ENCODE data around the gene SWT1. TPM values are rescaled to one million over a fixed set of nuclear protein-coding genes. Genes with fewer than 3 reads are reported as not detected.

Gene SWT1
- total RNA-seq, 1 experiment from 2014 or later = 2.7 TPM

DNA sequence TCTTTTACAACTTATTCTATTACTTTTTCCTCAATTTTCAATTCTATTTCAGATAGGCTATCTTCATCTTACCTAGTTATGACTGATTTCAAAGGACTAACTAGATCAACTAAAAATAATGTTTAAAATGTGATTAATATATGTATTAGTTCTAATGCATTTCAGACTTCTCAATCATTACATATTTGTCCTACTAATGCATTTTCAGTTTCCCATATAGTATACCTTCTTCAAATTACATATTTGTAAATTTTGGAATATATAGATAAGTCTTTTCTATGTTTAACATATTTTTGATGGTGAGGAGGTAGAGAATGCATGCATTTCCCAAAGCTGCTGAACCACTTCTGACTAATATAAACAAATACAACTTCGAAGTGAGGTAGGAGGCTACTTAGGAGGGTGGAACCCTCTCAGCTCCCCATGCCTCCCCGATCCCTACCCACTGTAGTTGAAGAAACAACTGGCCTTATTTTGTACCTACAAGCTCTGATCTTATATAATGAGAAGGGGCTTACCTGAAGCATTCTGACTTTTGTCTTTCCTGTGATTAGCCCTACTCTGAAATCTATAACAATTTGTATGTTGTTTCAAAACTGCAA is 2.0 kb upstream of the SWT1 start:
- POLR2A ChIA-PET = interaction anchor here (0.8 kb wide), 1 partner anchor 162 kb away, joined by 4 read pairs; the partner anchor contains the start of gene IVNS1ABP
- Mint-ChIP-seq H3K27me3 (ENCODE audit: insufficient read depth, unreplicated experiment) (no peaks in the 10 kb centered on the region), H3K27ac (ENCODE audit: unreplicated experiment) (no peak overlapping the region), H3K9me3 (ENCODE audit: unreplicated experiment) (no peaks in the 10 kb centered on the region), H3K4me1 (ENCODE audit: low read depth, unreplicated experiment) (peaks cover 7% of the 10 kb centered on the region), H3K4me3 (ENCODE audit: unreplicated experiment) (no peak overlapping the region), H3K36me3 (ENCODE audit: insufficient read depth, unreplicated experiment) (no peaks in the 10 kb centered on the region)
- BruUV-seq (replicated peaks) = no TSS peak
- Histone ChIP-seq H3K36me3 (ENCODE audit: control insufficient read depth, insufficient read depth, low read length) (no peaks in the 10 kb centered on the region), H3K4me1 (peaks cover 13% of the 10 kb centered on the region; the same call in 1 of the 2 replicates), H3K4me3 (ENCODE audit: low read depth, low read length) (no peak overlapping the region), H3K9me3 (no peaks in the 10 kb centered on the region), H3K27me3 (replicated peaks; ENCODE audit: control insufficient read depth, insufficient read depth, low read length) (no peaks in the 10 kb centered on the region)
- DNase-seq = no peak
- CTCF ChIA-PET = no interaction called here
- TF ChIP-seq, protein P1, sequence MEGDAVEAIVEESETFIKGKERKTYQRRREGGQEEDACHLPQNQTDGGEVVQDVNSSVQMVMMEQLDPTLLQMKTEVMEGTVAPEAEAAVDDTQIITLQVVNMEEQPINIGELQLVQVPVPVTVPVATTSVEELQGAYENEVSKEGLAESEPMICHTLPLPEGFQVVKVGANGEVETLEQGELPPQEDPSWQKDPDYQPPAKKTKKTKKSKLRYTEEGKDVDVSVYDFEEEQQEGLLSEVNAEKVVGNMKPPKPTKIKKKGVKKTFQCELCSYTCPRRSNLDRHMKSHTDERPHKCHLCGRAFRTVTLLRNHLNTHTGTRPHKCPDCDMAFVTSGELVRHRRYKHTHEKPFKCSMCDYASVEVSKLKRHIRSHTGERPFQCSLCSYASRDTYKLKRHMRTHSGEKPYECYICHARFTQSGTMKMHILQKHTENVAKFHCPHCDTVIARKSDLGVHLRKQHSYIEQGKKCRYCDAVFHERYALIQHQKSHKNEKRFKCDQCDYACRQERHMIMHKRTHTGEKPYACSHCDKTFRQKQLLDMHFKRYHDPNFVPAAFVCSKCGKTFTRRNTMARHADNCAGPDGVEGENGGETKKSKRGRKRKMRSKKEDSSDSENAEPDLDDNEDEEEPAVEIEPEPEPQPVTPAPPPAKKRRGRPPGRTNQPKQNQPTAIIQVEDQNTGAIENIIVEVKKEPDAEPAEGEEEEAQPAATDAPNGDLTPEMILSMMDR (IDR thresholded peaks at IDR 0.05; ENCODE audit: insufficient read depth in 1 of 2, low read depth in 1 of 2, low read length in 1 of 2, severe bottlenecking in 1 of 2, unreplicated experiment in 1 of 2) = no peak
- intact Hi-C loops (cut with micrococcal nuclease; ENCODE audit: unreplicated experiment) = loop anchor here (5.0 kb wide), 3 partner anchors 108 to 398 kb away; partner anchors contain the start of gene RNF2

DNA sequence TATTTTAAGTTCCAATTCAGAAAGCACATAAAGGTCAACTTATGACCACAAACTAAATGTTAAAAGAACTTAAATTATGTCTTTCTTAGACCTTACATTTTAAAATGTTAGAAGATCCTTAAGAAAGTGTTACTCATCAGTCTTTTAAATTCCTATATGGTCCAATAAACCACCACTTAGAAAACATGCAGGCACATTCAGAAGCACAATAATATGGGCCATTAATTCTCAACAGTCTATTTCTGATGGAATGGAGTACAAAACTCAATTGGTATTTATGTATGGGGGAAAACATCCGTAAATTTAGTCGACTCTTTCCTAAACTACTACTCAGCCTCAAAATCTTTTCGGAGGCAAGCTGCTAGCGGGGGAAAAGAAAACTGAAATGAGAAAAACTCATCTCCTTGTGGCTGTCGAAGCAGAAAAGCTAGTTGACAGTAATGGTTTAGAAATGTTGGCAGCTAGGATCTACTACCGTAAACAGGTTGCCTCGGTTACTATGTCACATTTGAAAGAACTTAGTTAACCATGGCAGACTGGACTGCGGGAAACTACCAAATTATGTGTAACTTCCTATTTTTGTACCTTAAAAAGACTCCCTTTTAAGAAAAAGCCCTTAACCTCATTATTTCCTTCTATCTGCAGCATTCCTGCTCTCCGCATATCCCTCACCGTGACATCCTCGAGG is 1.2 kb upstream of the SWT1 start:
- H3K4me1 Mint-ChIP-seq (ENCODE audit: low read depth, unreplicated experiment) = peaks cover 7% of the 10 kb centered on the region
- no peaks in the 10 kb centered on the region for H3K36me3 Mint-ChIP-seq (ENCODE audit: insufficient read depth, unreplicated experiment)
- H3K27me3 ChIP-seq (replicated peaks; ENCODE audit: control insufficient read depth, insufficient read depth, low read length) = no peaks in the 10 kb centered on the region
- intact Hi-C loops (cut with micrococcal nuclease; ENCODE audit: unreplicated experiment) = loop anchor here (2.0 to 5.0 kb wide), 5 partner anchors 108 to 398 kb away; partner anchors contain the start of genes IVNS1ABP and RNF2
- DNase-seq = no peak
- BruUV-seq (replicated peaks) = no TSS peak
- ChIA-PET POLR2A (interaction anchor here (0.6 to 0.8 kb wide), 5 partner anchors 101 to 161 kb away, joined by 3 to 4 read pairs (median 3); partner anchors contain the start of genes IVNS1ABP and RNF2), CTCF (interaction anchor here (2.1 kb wide), 1 partner anchor 14 kb away, joined by 16 read pairs; no protein-coding TSS in a partner anchor)
- peak overlapping the region; percentile 93 for H3K4me3 Mint-ChIP-seq (ENCODE audit: unreplicated experiment)
- no peaks in the 10 kb centered on the region for H3K27me3 Mint-ChIP-seq (ENCODE audit: insufficient read depth, unreplicated experiment)
- peak overlapping the region; percentile 87 for H3K27ac Mint-ChIP-seq (ENCODE audit: unreplicated experiment)
- peak overlapping the region; percentile 88 for H3K4me3 ChIP-seq (ENCODE audit: low read depth, low read length)
- TF ChIP-seq, protein P1 (IDR thresholded peaks at IDR 0.05; ENCODE audit: insufficient read depth in 1 of 2, low read depth in 1 of 2, low read length in 1 of 2, severe bottlenecking in 1 of 2, unreplicated experiment in 1 of 2) = no peak
- no peaks in the 10 kb centered on the region for H3K9me3 ChIP-seq
- peaks cover 13% of the 10 kb centered on the region; the same call in 1 of the 2 replicates for H3K4me1 ChIP-seq
- no peaks in the 10 kb centered on the region for H3K36me3 ChIP-seq (ENCODE audit: control insufficient read depth, insufficient read depth, low read length)
- no peaks in the 10 kb centered on the region for H3K9me3 Mint-ChIP-seq (ENCODE audit: unreplicated experiment)

DNA sequence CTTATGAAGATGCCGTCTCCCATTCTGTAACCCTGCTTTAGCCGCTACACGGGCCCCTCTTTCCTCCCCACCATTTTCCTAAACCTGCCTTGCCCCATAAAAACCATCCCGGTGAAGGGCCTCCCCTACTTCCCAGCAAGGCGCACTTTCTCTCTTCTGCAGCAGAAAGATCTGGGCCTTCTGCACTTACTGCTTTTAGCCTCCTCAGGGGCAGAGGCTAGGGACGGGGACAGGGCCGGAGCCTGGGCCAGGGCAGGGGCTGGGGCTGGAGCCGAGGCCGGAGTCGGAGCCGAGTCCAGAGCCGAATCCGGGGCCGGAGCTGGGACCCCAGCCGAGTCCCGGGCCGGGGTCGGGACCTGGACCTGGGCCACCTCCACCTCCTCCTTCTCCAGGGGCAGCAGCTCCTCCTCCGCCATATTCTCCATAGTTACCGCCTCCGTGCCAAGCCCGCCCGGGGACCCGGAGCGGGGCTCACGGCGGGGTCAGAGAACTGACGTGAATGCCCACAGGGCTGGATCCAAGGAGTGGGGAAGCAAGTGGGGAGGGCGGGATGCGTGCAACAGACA is 596 bp upstream of the SWT1 start:
- no peaks in the 10 kb centered on the region for H3K36me3 ChIP-seq (ENCODE audit: control insufficient read depth, insufficient read depth, low read length)
- Mint-ChIP-seq H3K27me3 (ENCODE audit: insufficient read depth, unreplicated experiment) (no peaks in the 10 kb centered on the region), H3K27ac (ENCODE audit: unreplicated experiment) (peak overlapping the region; percentile 87), H3K4me3 (ENCODE audit: unreplicated experiment) (peak overlapping the region; percentile 93), H3K36me3 (ENCODE audit: insufficient read depth, unreplicated experiment) (no peaks in the 10 kb centered on the region), H3K4me1 (ENCODE audit: low read depth, unreplicated experiment) (peaks cover 7% of the 10 kb centered on the region), H3K9me3 (ENCODE audit: unreplicated experiment) (no peaks in the 10 kb centered on the region)
- H3K4me3 ChIP-seq (ENCODE audit: low read depth, low read length) = peak overlapping the region; percentile 88
- H3K9me3 ChIP-seq = no peaks in the 10 kb centered on the region
- intact Hi-C loops (cut with micrococcal nuclease; ENCODE audit: unreplicated experiment) = loop anchor here (2.0 to 5.0 kb wide), 5 partner anchors 109 to 399 kb away; partner anchors contain the start of genes IVNS1ABP and RNF2
- TF ChIP-seq, protein P1 (IDR thresholded peaks at IDR 0.05; ENCODE audit: insufficient read depth in 1 of 2, low read depth in 1 of 2, low read length in 1 of 2, severe bottlenecking in 1 of 2, unreplicated experiment in 1 of 2) = no peak
- BruUV-seq (replicated peaks) = TSS peak; percentile 68
- H3K4me1 ChIP-seq = peaks cover 13% of the 10 kb centered on the region; the same call in 1 of the 2 replicates
- ChIA-PET POLR2A (interaction anchor here (0.6 kb wide), 4 partner anchors 101 to 161 kb away, joined by 3 to 4 read pairs (median 3); partner anchors contain the start of genes IVNS1ABP and RNF2), CTCF (interaction anchor here (1.0 to 2.1 kb wide), 2 partner anchors 14 to 351 kb away, joined by 3 to 16 read pairs; no protein-coding TSS in a partner anchor)
- no peak for DNase-seq
- H3K27me3 ChIP-seq (replicated peaks; ENCODE audit: control insufficient read depth, insufficient read depth, low read length) = no peaks in the 10 kb centered on the region

Data from Caco-2 (cell line).